H9 (cell line): ENCODE data around the gene XBP1. TPM values are rescaled to one million over a fixed set of nuclear protein-coding genes. Genes with fewer than 3 reads are reported as not detected.

Experiments used
- DNase-seq: peaks from one replicate; pipeline ENCODE4 v3.0.0-alpha.2; 2017
- H2AFZ ChIP-seq: one replicate; pipeline ENCODE4 v1.6.1; 2013; ENCODE audit warnings: mild to moderate bottlenecking, low read length, control low read depth, moderate library complexity
- H2AK5ac ChIP-seq: 2 replicates; pipeline ENCODE4 v1.6.1; 2013; ENCODE audit warnings: low read length, control low read depth, mixed read lengths; ENCODE audit not compliant: insufficient read length
- H2BK120ac ChIP-seq: one replicate; pipeline ENCODE4 v1.6.1; 2013; ENCODE audit warnings: low read depth, mild to moderate bottlenecking, low read length, control low read depth, inconsistent platforms; ENCODE audit not compliant: poor library complexity, severe bottlenecking
- H2BK12ac ChIP-seq: 2 replicates; pipeline ENCODE4 v1.6.1; 2013; ENCODE audit warnings: low read length, control low read depth, mixed read lengths, low read depth; ENCODE audit not compliant: insufficient read length
- H2BK15ac ChIP-seq: 2 replicates; pipeline ENCODE4 v1.6.1; 2013; ENCODE audit warnings: low read depth, low read length, control low read depth
- H2BK20ac ChIP-seq: one replicate; pipeline ENCODE4 v1.6.1; 2013; ENCODE audit warnings: low read depth, mild to moderate bottlenecking, low read length, control low read depth, inconsistent platforms; ENCODE audit not compliant: poor library complexity, severe bottlenecking
- H2BK5ac ChIP-seq: 2 replicates; pipeline ENCODE4 v1.6.1; 2013; ENCODE audit warnings: low read length, control low read depth, mixed read lengths; ENCODE audit not compliant: insufficient read length
- H3K14ac ChIP-seq: 2 replicates; pipeline ENCODE4 v1.6.1; 2013; ENCODE audit warnings: low read length, control low read depth; ENCODE audit not compliant: insufficient read depth
- H3K18ac ChIP-seq: 2 replicates; pipeline ENCODE4 v1.6.1; 2013; ENCODE audit warnings: low read depth, mild to moderate bottlenecking, mixed read lengths, low read length, control low read depth; ENCODE audit not compliant: insufficient read length
- H3K23ac ChIP-seq: 2 replicates; pipeline ENCODE4 v1.6.1; 2013; ENCODE audit warnings: low read length, control low read depth, mixed read lengths, low read depth; ENCODE audit not compliant: insufficient read length
- H3K23me2 ChIP-seq: 2 replicates; pipeline ENCODE4 v1.6.1; 2013; ENCODE audit warnings: low read depth, mild to moderate bottlenecking, mixed read lengths, low read length, control low read depth; ENCODE audit not compliant: insufficient read length, poor library complexity, severe bottlenecking
- H3K27ac ChIP-seq: 2 replicates; pipeline ENCODE4 v1.5.1; 2013; ENCODE audit warnings: low read length, control low read depth, mixed read lengths, low read depth; ENCODE audit not compliant: insufficient read length
- H3K27me3 ChIP-seq: 2 replicates; pipeline ENCODE4 v1.6.1; 2013; ENCODE audit warnings: low read length, control low read depth, inconsistent platforms; ENCODE audit not compliant: insufficient read depth
- H3K4ac ChIP-seq: 2 replicates; pipeline ENCODE4 v1.6.1; 2013; ENCODE audit warnings: low read depth, mild to moderate bottlenecking, control low read depth, inconsistent platforms, low read length, moderate library complexity
- H3K4me1 ChIP-seq: 2 replicates; pipeline ENCODE4 v1.6.1; 2013; ENCODE audit warnings: low read length, control low read depth, inconsistent platforms; ENCODE audit not compliant: insufficient read depth
- H3K4me2 ChIP-seq: 2 replicates; pipeline ENCODE4 v1.6.1; 2013; ENCODE audit warnings: low read length, control low read depth, mixed read lengths; ENCODE audit not compliant: insufficient read length, insufficient read depth
- H3K56ac ChIP-seq: 2 replicates; pipeline ENCODE4 v1.6.1; 2013; ENCODE audit warnings: low read depth, mild to moderate bottlenecking, mixed read lengths, low read length, control low read depth; ENCODE audit not compliant: insufficient read length
- H3K79me1 ChIP-seq: 2 replicates; pipeline ENCODE4 v1.6.1; 2013; ENCODE audit warnings: low read depth, mild to moderate bottlenecking, moderate library complexity, low read length, control low read depth, inconsistent platforms; ENCODE audit not compliant: insufficient read depth, poor library complexity, severe bottlenecking
- H3K79me2 ChIP-seq: 2 replicates; pipeline ENCODE4 v1.6.1; 2013; ENCODE audit warnings: low read length, control low read depth, inconsistent platforms; ENCODE audit not compliant: insufficient read depth
- H3K9ac ChIP-seq: 2 replicates; pipeline ENCODE4 v1.6.1; 2013; ENCODE audit warnings: low read length, control low read depth, mixed read lengths; ENCODE audit not compliant: insufficient read length; ENCODE audit errors: extremely low read depth
- H3K9me3 ChIP-seq: one replicate; pipeline ENCODE4 v1.6.1; 2013; ENCODE audit warnings: low read depth, low read length, inconsistent platforms; ENCODE audit not compliant: control insufficient read depth
- H3T11ph ChIP-seq: one replicate; pipeline ENCODE4 v1.6.1; 2013; ENCODE audit warnings: mild to moderate bottlenecking, low read length, control low read depth, inconsistent platforms
- H4K20me1 ChIP-seq: one replicate; pipeline ENCODE4 v1.6.1; 2013; ENCODE audit not compliant: control insufficient read depth, insufficient read length, insufficient read depth
- H4K5ac ChIP-seq: 2 replicates; pipeline ENCODE4 v1.6.1; 2013; ENCODE audit warnings: low read depth, mild to moderate bottlenecking, mixed read lengths, low read length, control low read depth; ENCODE audit not compliant: insufficient read length
- H4K8ac ChIP-seq: replicated peaks from 2 replicates; pipeline ENCODE4 v1.6.1; 2013; ENCODE audit warnings: low read length, control low read depth, mixed read lengths, low read depth; ENCODE audit not compliant: insufficient read length
- H4K91ac ChIP-seq: 2 replicates; pipeline ENCODE4 v1.6.1; 2013; ENCODE audit warnings: low read depth, mild to moderate bottlenecking, moderate library complexity, mixed read lengths, low read length, control low read depth; ENCODE audit not compliant: insufficient read length
- H3K27ac Mint-ChIP-seq, 3 experiments: 2 replicates in 2 of 3; 3 replicates in 1 of 3; pipeline ENCODE4 v1.8.0; 2020 to 2021; ENCODE audit warnings: mixed read lengths in 3 of 3, mild to moderate bottlenecking in 1 of 3, moderate library complexity in 1 of 3
- H3K27me3 Mint-ChIP-seq: 2 replicates; pipeline ENCODE4 v1.8.0; 2021; ENCODE audit warnings: low read depth, mild to moderate bottlenecking, moderate library complexity, mixed read lengths
- H3K36me3 Mint-ChIP-seq, 3 experiments: 2 replicates in 2 of 3; 3 replicates in 1 of 3; pipeline ENCODE4 v1.8.0; 2020 to 2021; ENCODE audit warnings: low read depth in 3 of 3, mixed read lengths in 3 of 3; ENCODE audit not compliant: insufficient read depth in 1 of 3
- H3K4me1 Mint-ChIP-seq, 2 experiments: 2 replicates each; pipeline ENCODE4 v1.8.0; 2020; ENCODE audit warnings: mixed read lengths in 2 of 2
- H3K4me3 Mint-ChIP-seq, 2 experiments: 2 replicates in 1 of 2; 3 replicates in 1 of 2; pipeline ENCODE4 v1.8.0; 2020 to 2021; ENCODE audit warnings: mild to moderate bottlenecking in 2 of 2, mixed read lengths in 2 of 2, moderate library complexity in 1 of 2
- H3K9me3 Mint-ChIP-seq, 2 experiments: 2 replicates in 1 of 2; 3 replicates in 1 of 2; pipeline ENCODE4 v1.8.0; 2020; ENCODE audit warnings: mild to moderate bottlenecking in 2 of 2, mixed read lengths in 2 of 2, moderate library complexity in 1 of 2
- CTCF ChIP-seq: fragments of 200-600 bp; sonication (generic); conservative IDR thresholded peaks from 3 replicates; pipeline ENCODE4 v1.8.0; 2021; ENCODE audit warnings: antibody characterized with exemption, mild to moderate bottlenecking
- WGBS: extraction: QIAGEN DNeasy Blood & Tissue Kit; methylation state at CpG from one replicate; pipeline ENCODE4 v1.1.7; 2013; ENCODE audit warnings: missing lambda C conversion rate, low lambda C conversion rate, mixed read lengths; ENCODE audit not compliant: insufficient read length; ENCODE audit errors: extremely low coverage; 5-methylcytosine and 5-hydroxymethylcytosine counted together
- total RNA-seq: library from RNA; stranded (reverse); gene quantifications from 2 replicates; pipeline ENCODE4 v1.2.1, GENCODE V29; 2021

Gene XBP1
- total RNA-seq, 1 experiment from 2014 or later, result 114 TPM

GRCh38 chr22:28772633-28773460 lies 27.5 kb downstream of the XBP1 start, which contains the start of gene CCDC117:
CCDC117 (plus strand) TSS chr22:28772695; CDS start chr22:28772850, 155 bp downstream.
- H3K27ac ChIP-seq, result no peak within 1 kb of the TSS
- Mint-ChIP-seq H3K27ac (peak within 1 kb of the TSS; percentile 71 to 94 (median 84)), H3K4me3 (peak within 1 kb of the TSS; percentile 80 to 91), H3K36me3 (peaks cover 20 to 41% (median 37%) of the 10 kb centered on the region in 3 experiments; a peak in 6 of 7 replicates), H3K9me3 (peaks cover 1 to 9% of the 10 kb centered on the region in 2 experiments; a peak in 4 of 5 replicates), H3K27me3 (no peaks in the 10 kb centered on the region), H3K4me1 (peaks cover 9 to 15% of the 10 kb centered on the region in 2 experiments)
- WGBS, result no CpG with 5 or more reads among the region's 92 CpGs
- no peak within 1 kb of the TSS for H3K4ac ChIP-seq
- no peak within 1 kb of the TSS for H4K91ac ChIP-seq
- H3K4me2 ChIP-seq, result peak within 1 kb of the TSS; percentile 93
- peak within 1 kb of the TSS; percentile 75 for H3K9ac ChIP-seq
- H2AK5ac ChIP-seq, result no peak within 1 kb of the TSS
- no peak within 1 kb of the TSS for H3K18ac ChIP-seq
- H3K23ac ChIP-seq, result no peak within 1 kb of the TSS
- peak; percentile 42; the same call in 2 of the 3 replicates for TF ChIP-seq CTCF
- no peaks in the 10 kb centered on the region for H3K27me3 ChIP-seq
- no peak within 1 kb of the TSS for H2BK20ac ChIP-seq
- no peak within 1 kb of the TSS for H2BK5ac ChIP-seq
- no peak within 1 kb of the TSS for H2BK12ac ChIP-seq
- no peak within 1 kb of the TSS for H2BK120ac ChIP-seq
- H4K5ac ChIP-seq, result no peak within 1 kb of the TSS
- H3K9me3 ChIP-seq, result no peaks in the 10 kb centered on the region
- H2BK15ac ChIP-seq, result no peak within 1 kb of the TSS
- H3K79me2 ChIP-seq, result no peaks in the 10 kb centered on the region; the same call in 1 of the 2 replicates
- no peak within 1 kb of the TSS for H4K8ac ChIP-seq
- H3K23me2 ChIP-seq, result no peaks in the 10 kb centered on the region
- H3K56ac ChIP-seq, result no peak within 1 kb of the TSS
- no peaks in the 10 kb centered on the region for H4K20me1 ChIP-seq
- H3K79me1 ChIP-seq, result peaks cover 3% of the 10 kb centered on the region
- peak within 1 kb of the TSS; percentile 32 for H2AFZ ChIP-seq
- H3T11ph ChIP-seq, result no peak within 1 kb of the TSS
- no peaks in the 10 kb centered on the region for H3K4me1 ChIP-seq
- peak; percentile 96 for DNase-seq
- peak within 1 kb of the TSS; percentile 80 for H3K14ac ChIP-seq
